ENCODE data around the gene CSF1. TPM values are rescaled to one million over a fixed set of nuclear protein-coding genes. Genes with fewer than 3 reads are reported as not detected.
A peak's percentile ranks its signal among the peaks of the same experiment; 100 is the strongest.

CSF1 gene
- total and polyA plus RNA-seq, 4 experiments from 2014 or later = 5.0 to 13.9 (median 11.4) TPM

- Mint-ChIP-seq H3K36me3 (peaks cover 0 to 17% of the 10 kb centered on the region in 2 donors), H3K27ac (peak overlapping the region; percentile 91 to 96 (median 94)), H3K4me1 (peaks cover 54 to 82% (median 71%) of the 10 kb centered on the region in 4 donors), H3K4me3 (peak overlapping the region; percentile 87 to 95 (median 91)), H3K9me3 (no peaks in the 10 kb centered on the region), H3K27me3 (peaks cover 0 to 1% of the 10 kb centered on the region in 2 donors)
- Histone ChIP-seq H3K4me1 (ENCODE audit: insufficient read depth, low read length) (peaks cover 79% of the 10 kb centered on the region), H3K4me3 (ENCODE audit: low read length in 2 of 2) (peak overlapping the region in 1 of 2 donors; percentile 17), H3K27me3 (ENCODE audit: insufficient read depth, low read length) (no peaks in the 10 kb centered on the region), H3K36me3 (ENCODE audit: insufficient read depth, low read length) (no peaks in the 10 kb centered on the region), H3K27ac (ENCODE audit: low read depth, low read length) (no peak overlapping the region), H3K9me3 (ENCODE audit: control insufficient read depth in 1 of 2, low read length in 2 of 2) (no peaks in the 10 kb centered on the region)
- no peak for DNase-seq
- ChIA-PET CTCF (ENCODE audit: partially characterized antibody) (interaction anchor here (1.0 to 8.9 kb wide), 2 partner anchors 118 to 364 kb away, joined by 3 to 64 read pairs; no protein-coding TSS in a partner anchor), POLR2A (ENCODE audit: partially characterized antibody) (interaction anchor here (1.0 kb wide), 1 partner anchor 75 kb away, joined by 4 read pairs; the partner anchor contains the start of gene AHCYL1)
- intact Hi-C loops (cut with micrococcal nuclease) = no loop called here
These were observed 1.1 kb upstream of the CSF1 start for GRCh38 chr1:109909561-109909960.

GRCh38 chr1:109910963-109911798 is 532 bp downstream of the CSF1 start:
- intact Hi-C loops (cut with micrococcal nuclease) = loop anchor here (2.0 to 5.0 kb wide), 3 partner anchors 108 to 269 kb away; no protein-coding TSS in a partner anchor
- H3K4me3 Mint-ChIP-seq = peak overlapping the region; percentile 91 to 96 (median 94)
- Histone ChIP-seq H3K9me3 (ENCODE audit: control insufficient read depth in 1 of 2, low read length in 2 of 2) (no peaks in the 10 kb centered on the region), H3K36me3 (ENCODE audit: insufficient read depth, low read length) (no peaks in the 10 kb centered on the region), H3K4me3 (ENCODE audit: low read length in 2 of 2) (peak overlapping the region; percentile 51 to 71), H3K27me3 (ENCODE audit: insufficient read depth, low read length) (no peaks in the 10 kb centered on the region), H3K27ac (ENCODE audit: low read depth, low read length) (peak overlapping the region; percentile 57), H3K4me1 (ENCODE audit: insufficient read depth, low read length) (peaks cover 78% of the 10 kb centered on the region)
- H3K36me3 Mint-ChIP-seq = peaks cover 2 to 22% of the 10 kb centered on the region in 2 donors
- peak in 4 of 5 donors; percentile 17 to 33 (median 24) for DNase-seq
- ChIA-PET CTCF (ENCODE audit: partially characterized antibody) (interaction anchor here (0.8 to 8.9 kb wide), 5 partner anchors 73 to 134 kb away, joined by 3 to 64 read pairs (median 3); no protein-coding TSS in a partner anchor), POLR2A (ENCODE audit: partially characterized antibody) (interaction anchor here (0.7 to 3.6 kb wide), 12 partner anchors 9 to 427 kb away, joined by 3 to 23 read pairs (median 4); partner anchors contain the start of genes AHCYL1 and ATXN7L2)
- peaks cover 0 to 1% of the 10 kb centered on the region in 2 donors for H3K27me3 Mint-ChIP-seq
- H3K9me3 Mint-ChIP-seq = no peaks in the 10 kb centered on the region
- peak overlapping the region; percentile 92 to 96 (median 94) for H3K27ac Mint-ChIP-seq
- H3K4me1 Mint-ChIP-seq = peaks cover 50 to 83% (median 66%) of the 10 kb centered on the region in 4 donors

GRCh38 chr1:109912214-109912861 is 1.7 kb downstream of the CSF1 start:
- Histone ChIP-seq H3K4me3 (ENCODE audit: low read length in 2 of 2) (peak overlapping the region; percentile 51 to 61), H3K9me3 (ENCODE audit: control insufficient read depth in 1 of 2, low read length in 2 of 2) (no peaks in the 10 kb centered on the region), H3K4me1 (ENCODE audit: insufficient read depth, low read length) (peaks cover 67% of the 10 kb centered on the region), H3K27me3 (ENCODE audit: insufficient read depth, low read length) (no peaks in the 10 kb centered on the region), H3K27ac (ENCODE audit: low read depth, low read length) (peak overlapping the region; percentile 37), H3K36me3 (ENCODE audit: insufficient read depth, low read length) (peaks cover under 1% of the 10 kb centered on the region)
- POLR2A ChIA-PET (ENCODE audit: partially characterized antibody) = interaction anchor here (0.6 to 3.6 kb wide), 8 partner anchors 8 to 428 kb away, joined by 3 to 23 read pairs (median 4); partner anchors contain the start of genes AHCYL1 and ATXN7L2
- H3K4me3 Mint-ChIP-seq = peak overlapping the region; percentile 91 to 96 (median 94)
- peak overlapping the region; percentile 81 to 96 (median 93) for H3K27ac Mint-ChIP-seq
- peaks cover 6 to 32% of the 10 kb centered on the region in 2 donors for H3K36me3 Mint-ChIP-seq
- peaks cover 46 to 72% (median 59%) of the 10 kb centered on the region in 4 donors for H3K4me1 Mint-ChIP-seq
- DNase-seq = no peak
- peaks cover 0 to 1% of the 10 kb centered on the region in 2 donors for H3K27me3 Mint-ChIP-seq
- intact Hi-C loops (cut with micrococcal nuclease) = loop anchor here (5.0 kb wide), 1 partner anchor 270 kb away; no protein-coding TSS in a partner anchor
- H3K9me3 Mint-ChIP-seq = no peaks in the 10 kb centered on the region
- CTCF ChIA-PET (ENCODE audit: partially characterized antibody) = interaction anchor here (1.2 to 8.9 kb wide), 4 partner anchors 115 to 135 kb away, joined by 3 to 64 read pairs (median 14); no protein-coding TSS in a partner anchor

GRCh38 chr1:109912873-109913272 is 2.2 kb downstream of the CSF1 start:
- peaks cover 42 to 67% (median 54%) of the 10 kb centered on the region in 4 donors for H3K4me1 Mint-ChIP-seq
- intact Hi-C loops (cut with micrococcal nuclease) = loop anchor here (5.0 kb wide), 1 partner anchor 271 kb away; no protein-coding TSS in a partner anchor
- peaks cover 0 to 1% of the 10 kb centered on the region in 2 donors for H3K27me3 Mint-ChIP-seq
- peak overlapping the region; percentile 91 to 96 (median 94) for H3K4me3 Mint-ChIP-seq
- H3K27ac ChIP-seq (ENCODE audit: low read depth, low read length) = peak overlapping the region; percentile 37
- ChIA-PET POLR2A (ENCODE audit: partially characterized antibody) (interaction anchor here (0.9 to 3.6 kb wide), 3 partner anchors 18 to 122 kb away, joined by 3 to 23 read pairs (median 4); partner anchors contain the start of gene AHCYL1), CTCF (ENCODE audit: partially characterized antibody) (interaction anchor here (6.3 to 8.9 kb wide), 2 partner anchors 121 to 136 kb away, joined by 20 to 64 read pairs; no protein-coding TSS in a partner anchor)
- no peaks in the 10 kb centered on the region for H3K27me3 ChIP-seq (ENCODE audit: insufficient read depth, low read length)
- H3K9me3 Mint-ChIP-seq = no peaks in the 10 kb centered on the region
- H3K9me3 ChIP-seq (ENCODE audit: control insufficient read depth in 1 of 2, low read length in 2 of 2) = no peaks in the 10 kb centered on the region
- peaks cover 10 to 37% of the 10 kb centered on the region in 2 donors for H3K36me3 Mint-ChIP-seq
- peaks cover 6% of the 10 kb centered on the region for H3K36me3 ChIP-seq (ENCODE audit: insufficient read depth, low read length)
- H3K4me3 ChIP-seq (ENCODE audit: low read length in 2 of 2) = peak overlapping the region in 1 of 2 donors; percentile 61
- peak overlapping the region; percentile 81 to 96 (median 93) for H3K27ac Mint-ChIP-seq
- H3K4me1 ChIP-seq (ENCODE audit: insufficient read depth, low read length) = peaks cover 64% of the 10 kb centered on the region
- DNase-seq = no peak

- Mint-ChIP-seq H3K27ac (peak overlapping the region; percentile 81 to 96 (median 93)), H3K27me3 (peaks cover 0 to 1% of the 10 kb centered on the region in 2 donors), H3K4me3 (peak overlapping the region; percentile 91 to 96 (median 94)), H3K4me1 (peaks cover 45 to 65% (median 54%) of the 10 kb centered on the region in 4 donors), H3K9me3 (no peaks in the 10 kb centered on the region), H3K36me3 (peaks cover 15 to 43% of the 10 kb centered on the region in 2 donors)
- Histone ChIP-seq H3K36me3 (ENCODE audit: insufficient read depth, low read length) (peaks cover 12% of the 10 kb centered on the region), H3K9me3 (ENCODE audit: control insufficient read depth in 1 of 2, low read length in 2 of 2) (no peaks in the 10 kb centered on the region), H3K4me1 (ENCODE audit: insufficient read depth, low read length) (peaks cover 62% of the 10 kb centered on the region), H3K4me3 (ENCODE audit: low read length in 2 of 2) (peak overlapping the region in 1 of 2 donors; percentile 61), H3K27ac (ENCODE audit: low read depth, low read length) (no peak overlapping the region), H3K27me3 (ENCODE audit: insufficient read depth, low read length) (no peaks in the 10 kb centered on the region)
- ChIA-PET CTCF (ENCODE audit: partially characterized antibody) (interaction anchor here (6.3 to 8.9 kb wide), 2 partner anchors 122 to 136 kb away, joined by 20 to 64 read pairs; no protein-coding TSS in a partner anchor), POLR2A (ENCODE audit: partially characterized antibody) (interaction anchor here (0.9 to 3.6 kb wide), 4 partner anchors 18 to 122 kb away, joined by 3 to 23 read pairs (median 4); partner anchors contain the start of gene AHCYL1)
- intact Hi-C loops (cut with micrococcal nuclease) = loop anchor here (5.0 kb wide), 1 partner anchor 271 kb away; no protein-coding TSS in a partner anchor
- no peak for DNase-seq
These were observed 2.8 kb downstream of the CSF1 start for GRCh38 chr1:109913360-109913879.

GRCh38 chr1:109914587-109915240 is 4.1 kb downstream of the CSF1 start:
- Histone ChIP-seq H3K27me3 (ENCODE audit: insufficient read depth, low read length) (no peaks in the 10 kb centered on the region), H3K36me3 (ENCODE audit: insufficient read depth, low read length) (peaks cover 23% of the 10 kb centered on the region), H3K9me3 (ENCODE audit: control insufficient read depth in 1 of 2, low read length in 2 of 2) (no peaks in the 10 kb centered on the region), H3K4me1 (ENCODE audit: insufficient read depth, low read length) (peaks cover 50% of the 10 kb centered on the region), H3K27ac (ENCODE audit: low read depth, low read length) (no peak overlapping the region), H3K4me3 (ENCODE audit: low read length in 2 of 2) (no peak overlapping the region)
- H3K27me3 Mint-ChIP-seq = peaks cover 0 to 1% of the 10 kb centered on the region in 2 donors
- intact Hi-C loops (cut with micrococcal nuclease) = loop anchor here (5.0 kb wide), 1 partner anchor 272 kb away; no protein-coding TSS in a partner anchor
- H3K9me3 Mint-ChIP-seq = no peaks in the 10 kb centered on the region
- peaks cover 23 to 49% of the 10 kb centered on the region in 2 donors for H3K36me3 Mint-ChIP-seq
- ChIA-PET CTCF (ENCODE audit: partially characterized antibody) (interaction anchor here (1.0 to 8.9 kb wide), 4 partner anchors 9 to 138 kb away, joined by 3 to 64 read pairs (median 14); partner anchors contain the start of gene AHCYL1), POLR2A (ENCODE audit: partially characterized antibody) (interaction anchor here (1.5 to 1.9 kb wide), 2 partner anchors 70 to 112 kb away, joined by 4 to 5 read pairs; partner anchors contain the start of gene AHCYL1)
- no peak for DNase-seq
- H3K4me1 Mint-ChIP-seq = peaks cover 38 to 55% (median 45%) of the 10 kb centered on the region in 4 donors
- no peak overlapping the region for H3K4me3 Mint-ChIP-seq
- H3K27ac Mint-ChIP-seq = peak overlapping the region in 5 of 7 donors; percentile 43 to 93 (median 81)

Measured in CD4-positive, alpha-beta memory T cell (primary cell).